SK-N-SH (cell line): ENCODE measurements around the gene TEX52.

Experiments
- CTCF ChIP-seq: fragments of 200-600 bp; sonication (generic); IDR thresholded peaks from 2 replicates; pipeline ENCODE4 v1.6.1; 2017; ENCODE audit warnings: antibody characterized with exemption, mild to moderate bottlenecking, moderate library complexity
- EZH2phosphoT487 ChIP-seq: fragments of 200-600 bp; sonication (generic); IDR thresholded peaks from 2 replicates; pipeline ENCODE4 v1.6.1; 2017; ENCODE audit warnings: low read depth, mixed run types, mild to moderate bottlenecking, antibody characterized with exemption, moderate library complexity, borderline replicate concordance
- FOSL2 ChIP-seq: IDR thresholded peaks from 2 replicates; pipeline ENCODE4 v1.4.0; 2012; ENCODE audit warnings: low read depth, mild to moderate bottlenecking, moderate library complexity, borderline replicate concordance
- GATA2 ChIP-seq: sonication (generic); formaldehyde crosslinking; IDR thresholded peaks from 2 replicates; pipeline ENCODE4 v1.5.0; 2020; ENCODE audit warnings: mild to moderate bottlenecking, missing genetic modification reagents
- REST ChIP-seq: IDR thresholded peaks from 2 replicates; pipeline ENCODE4 v1.6.1; 2012; ENCODE audit warnings: mild to moderate bottlenecking, low read depth, low read length, moderate library complexity
- RFX5 ChIP-seq: IDR thresholded peaks from 2 replicates; pipeline ENCODE4 v1.6.1; 2012; ENCODE audit warnings: mild to moderate bottlenecking, improper control_type of control experiment, low read length
- USF2 ChIP-seq: fragments of 150-350 bp; IDR thresholded peaks from 2 replicates; pipeline ENCODE4 v1.6.1; 2017; ENCODE audit warnings: antibody characterized with exemption, low read length, low read depth, borderline replicate concordance
- YY1 ChIP-seq: IDR thresholded peaks from 2 replicates; pipeline ENCODE4 v1.4.0; 2012; ENCODE audit warnings: low read depth, mild to moderate bottlenecking
- ZBTB33 ChIP-seq: IDR thresholded peaks from 2 replicates; pipeline ENCODE4 v1.4.0; 2012; ENCODE audit warnings: low read depth, borderline replicate concordance

GRCh38 chr12:2904260-2904659 is 47.4 kb upstream of the TEX52 start:
- no peak for TF ChIP-seq FOSL2
- no peak for TF ChIP-seq USF2
- TF ChIP-seq GATA2 (CRISPR knock-in tag) = no peak
- TF ChIP-seq EZH2phosphoT487 = no peak
- no peak for TF ChIP-seq RFX5
- TF ChIP-seq YY1 = no peak
- TF ChIP-seq REST = no peak
- TF ChIP-seq CTCF = no peak
- no peak for TF ChIP-seq ZBTB33
